HT-29 (cell line): Measurements from ENCODE around the gene KIF22. TPM values are rescaled to one million over a fixed set of nuclear protein-coding genes. Genes with fewer than 3 reads are reported as not detected.
A peak's percentile ranks its signal among the peaks of the same experiment; 100 is the strongest.
"Not testable (repeated sequence)": the region's sequence is repeated elsewhere in the genome, so short reads cannot be mapped to it uniquely, and the experiment has no call there.

ENCODE experiments used
- DNase-seq: peaks from one replicate; pipeline ENCODE4 v3.0.0-alpha.2; 2015; ENCODE audit warnings: low spot score
- total RNA-seq: library from RNA; depleted of rRNA; stranded (reverse); fragments of >200 nt; shearing (Covaris generic); gene quantifications from 2 replicates; pipeline ENCODE4 v1.2.3, GENCODE V29; 2014

The KIF22 gene
- total RNA-seq, 1 experiment from 2014 or later, result 134 TPM

GRCh38 chr16:29766571-29766970, 24.0 kb upstream of the KIF22 start:
- DNase-seq, result no peak

- DNase-seq, result no peak
Measured at GRCh38 chr16:29767062-29767461, 23.5 kb upstream of the KIF22 start.

GRCh38 chr16:29769507-29769906, 21.0 kb upstream of the KIF22 start:
- no peak for DNase-seq

- DNase-seq, result no peak
Measured at GRCh38 chr16:29770250-29770929, 20.2 kb upstream of the KIF22 start.

- not testable (repeated sequence) for DNase-seq
Measured at GRCh38 chr16:29772330-29772729, 18.2 kb upstream of the KIF22 start.

GRCh38 chr16:29774730-29775129, 15.8 kb upstream of the KIF22 start:
- no peak for DNase-seq

GRCh38 chr16:29775742-29776408, 14.7 kb upstream of the KIF22 start:
- DNase-seq, result peak; percentile 7

- DNase-seq, result no peak
Measured at GRCh38 chr16:29777576-29778350, 12.8 kb upstream of the KIF22 start, which contains the start of gene ZG16. TSS of gene ZG16 (plus strand) at chr16:29778256. CDS start at chr16:29779267, 1,011 bp downstream.

GRCh38 chr16:29779474-29779873, 11.1 kb upstream of the KIF22 start:
- DNase-seq, result no peak

GRCh38 chr16:29783094-29783953, 7.2 kb upstream of the KIF22 start:
- not testable (repeated sequence) for DNase-seq

- DNase-seq, result no peak
Measured at GRCh38 chr16:29784157-29784556, 6.4 kb upstream of the KIF22 start.

- DNase-seq, result no peak
Measured at GRCh38 chr16:29784901-29785500, 5.5 kb upstream of the KIF22 start.

GRCh38 chr16:29787155-29787554, 3.4 kb upstream of the KIF22 start:
- not testable (repeated sequence) for DNase-seq

GRCh38 chr16:29789775-29790182, 772 bp upstream of the KIF22 start:
- DNase-seq, result no peak

- peak; percentile 32 for DNase-seq
Measured at GRCh38 chr16:29790949-29791844, 646 bp downstream of the KIF22 start.

- no peak for DNase-seq
Measured at GRCh38 chr16:29791845-29792807, 1.6 kb downstream of the KIF22 start.

- not testable (repeated sequence) for DNase-seq
Measured at GRCh38 chr16:29793153-29793552, 2.6 kb downstream of the KIF22 start.

- DNase-seq, result no peak
Measured at GRCh38 chr16:29794231-29794710, 3.7 kb downstream of the KIF22 start.
